Uterus (tissue), 4 donors: Measurements from ENCODE around the gene CMC2. TPM values are rescaled to one million over a fixed set of nuclear protein-coding genes. Genes with fewer than 3 reads are reported as not detected.

Experiments
- DNase-seq, 2 donors: peaks; one replicate each; pipeline ENCODE4 v3.0.0-alpha.2; 2019 to 2020
- H3K27ac ChIP-seq, 2 donors: fragments of 200-600 bp; sonication (generic); 1 replicate in 1 of 2; 2 replicates in 1 of 2; pipeline ENCODE4 v1.5.1; 2016 to 2018
- H3K27me3 ChIP-seq, 2 donors: fragments of 200-600 bp; sonication (generic); one replicate each; pipeline ENCODE4 v1.5.1; 2018 to 2019; ENCODE audit warnings: control low read depth in 1 of 2
- H3K36me3 ChIP-seq, 2 donors: fragments of 200-600 bp; sonication (generic); one replicate each; pipeline ENCODE4 v1.5.1; 2019; ENCODE audit warnings: control low read depth in 1 of 2
- H3K4me1 ChIP-seq, 2 donors: fragments of 200-600 bp; sonication (generic); one replicate each; pipeline ENCODE4 v1.5.1; 2018 to 2019; ENCODE audit warnings: control low read depth in 1 of 2
- H3K4me3 ChIP-seq, 2 donors: fragments of 200-600 bp; sonication (generic); 1 replicate in 1 of 2; 2 replicates in 1 of 2; pipeline ENCODE4 v1.5.1; 2018 to 2019; ENCODE audit warnings: mild to moderate bottlenecking in 1 of 2
- H3K9me3 ChIP-seq, 2 donors: fragments of 200-600 bp; sonication (generic); one replicate each; pipeline ENCODE4 v1.5.1; 2019; ENCODE audit warnings: control low read depth in 1 of 2
- CTCF ChIP-seq, 4 experiments: fragments of 200-600 bp in 2 of 4; fragments of 450-650 bp in 2 of 4; sonication (generic) in 2 of 4; IDR thresholded peaks; one replicate each; pipeline ENCODE4 v1.5.1; 2016 to 2019; ENCODE audit warnings: antibody characterized with exemption in 4 of 4, mild to moderate bottlenecking in 2 of 4, moderate library complexity in 1 of 4
- POLR2A ChIP-seq, 2 donors: fragments of 450-650 bp; IDR thresholded peaks; one replicate each; pipeline ENCODE4 v1.6.1; 2016; ENCODE audit warnings: antibody characterized with exemption in 2 of 2, mild to moderate bottlenecking in 1 of 2, moderate library complexity in 1 of 2
- intact Hi-C: fragments of 100-400 bp; cut with DNase I; formaldehyde crosslinking; loops from one replicate; pipeline ENCODE4 v1.15.1; 2023; ENCODE audit warnings: low total_unique reads
- total RNA-seq, 4 donors: library from RNA; depleted of rRNA in 3 of 4; stranded (reverse); fragments of >200 nt in 3 of 4; gene quantifications; one replicate each; pipeline versions ENCODE4 v1.1.0 to v1.2.4, GENCODE V29; 2014 to 2023
- donor health status: DM: yes; HTN: yes; CAD: no.

The CMC2 gene
- total RNA-seq, 4 donors from 2014 or later = 1.5 to 204 (median 23.6) TPM

GRCh38 chr16:80936410-80936809, 70.3 kb downstream of the CMC2 start:
- Histone ChIP-seq H3K36me3 (no peaks in the 10 kb centered on the region), H3K4me1 (peaks cover 0 to 7% of the 10 kb centered on the region in 2 donors), H3K9me3 (no peaks in the 10 kb centered on the region), H3K4me3 (no peak overlapping the region), H3K27me3 (no peaks in the 10 kb centered on the region), H3K27ac (no peak overlapping the region)
- DNase-seq = no peak
- intact Hi-C loops = loop anchor here (10.0 kb wide), 1 partner anchor 68 kb away; the partner anchor contains the start of genes CENPN and CMC2
- TF ChIP-seq POLR2A (IDR thresholded peaks at IDR 0.05) (no peak), CTCF (IDR thresholded peaks at IDR 0.05) (no peak)

- intact Hi-C loops = loop anchor here (10.0 kb wide), 1 partner anchor 69 kb away; the partner anchor contains the start of genes CENPN and CMC2
- Histone ChIP-seq H3K4me1 (peaks cover 0 to 7% of the 10 kb centered on the region in 2 donors), H3K36me3 (no peaks in the 10 kb centered on the region), H3K27ac (no peak overlapping the region), H3K4me3 (no peak overlapping the region), H3K27me3 (no peaks in the 10 kb centered on the region), H3K9me3 (no peaks in the 10 kb centered on the region)
- no peak for DNase-seq
- TF ChIP-seq POLR2A (IDR thresholded peaks at IDR 0.05) = no peak
- TF ChIP-seq CTCF (IDR thresholded peaks at IDR 0.05) = no peak
These were observed 71.0 kb downstream of the CMC2 start for GRCh38 chr16:80935691-80936090.

DNA sequence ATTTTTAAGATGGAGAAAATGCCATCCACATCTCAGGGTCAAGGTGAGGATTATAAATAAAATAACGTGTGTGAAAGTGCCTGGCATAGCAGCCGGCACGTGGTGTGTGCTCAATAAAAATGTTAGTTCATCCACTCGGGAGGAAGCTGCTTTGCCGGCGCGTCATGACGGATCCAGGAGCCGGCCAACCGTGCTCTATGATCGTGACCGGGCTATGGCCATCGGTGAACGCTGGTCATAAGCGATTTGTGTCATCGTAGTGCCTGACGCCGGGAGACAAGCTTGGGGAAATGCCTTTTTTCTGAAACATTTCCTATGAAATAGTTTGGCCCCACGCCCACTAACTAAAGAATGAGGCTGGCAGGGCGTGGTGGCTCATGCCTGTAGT, 74.0 kb downstream of the CMC2 start:
- H3K36me3 ChIP-seq = no peaks in the 10 kb centered on the region
- peak; percentile 58 to 60 for DNase-seq
- no peaks in the 10 kb centered on the region for H3K27me3 ChIP-seq
- TF ChIP-seq POLR2A (IDR thresholded peaks at IDR 0.05) (no peak), CTCF (IDR thresholded peaks at IDR 0.05) (no peak)
- H3K27ac ChIP-seq = peak overlapping the region; percentile 75 to 82
- H3K4me3 ChIP-seq = peak overlapping the region; percentile 34 to 41
- intact Hi-C loops = loop anchor here (10.0 kb wide), 1 partner anchor 72 kb away; the partner anchor contains the start of genes CENPN and CMC2
- no peaks in the 10 kb centered on the region for H3K9me3 ChIP-seq
- H3K4me1 ChIP-seq = peaks cover 0 to 7% of the 10 kb centered on the region in 2 donors

- Histone ChIP-seq H3K4me1 (peaks cover 0 to 7% of the 10 kb centered on the region in 2 donors), H3K36me3 (no peaks in the 10 kb centered on the region), H3K27me3 (no peaks in the 10 kb centered on the region), H3K27ac (peak overlapping the region; percentile 75 to 82), H3K9me3 (no peaks in the 10 kb centered on the region), H3K4me3 (peak overlapping the region; percentile 34 to 41)
- peak in 1 of 4 experiments; percentile 4 for TF ChIP-seq CTCF (IDR thresholded peaks at IDR 0.05)
- TF ChIP-seq POLR2A (IDR thresholded peaks at IDR 0.05) = no peak
- peak; percentile 64 to 90 for DNase-seq
- intact Hi-C loops = loop anchor here (10.0 kb wide), 1 partner anchor 73 kb away; the partner anchor contains the start of genes CENPN and CMC2
These were observed 74.6 kb downstream of the CMC2 start for GRCh38 chr16:80931801-80932707.
